HCT116 (cell line): ENCODE data around the gene MRPL47. TPM values are rescaled to one million over a fixed set of nuclear protein-coding genes. Genes with fewer than 3 reads are reported as not detected.

Experiments
- ATAC-seq: fragments of 200-7000 bp; cut with Tn5 transposase; 2 replicates; pipeline ENCODE4 v1.9.1; 2020; ENCODE audit warnings: mild to moderate bottlenecking, moderate library complexity
- BruUV-seq: library from RNA; stranded (reverse); fragments of 400-500 nt; replicated peaks from 2 replicates; lab custom pipeline; 2021; lab: Mats Ljungman, UMichigan
- CTCF ChIA-PET: fragments of 300-600 bp; sonication (Branson Sonifier 250); formaldehyde crosslinking; loops from one replicate; lab custom pipeline; 2021; ENCODE audit warnings: antibody characterized with exemption; lab: Charles Lee
- POLR2A ChIA-PET: fragments of 300-600, 350-600 bp; sonication (Branson Sonifier 250); formaldehyde crosslinking; loops from one replicate; lab custom pipeline; 2021; ENCODE audit warnings: antibody characterized with exemption; lab: Charles Lee
- RAD21 ChIA-PET, 2 experiments: fragments of 300-600 bp; sonication (Branson Sonifier 250); formaldehyde crosslinking; loops; one replicate each; lab custom pipeline; 2023; ENCODE audit warnings: low total read pairs in 2 of 2; ENCODE audit not compliant: uncharacterized antibody in 2 of 2, unreplicated experiment in 2 of 2, low non-redundant PET in 1 of 2; lab: Charles Lee
- DNase-seq: peaks from one replicate; pipeline ENCODE4 v3.0.0-alpha.2; 2010; ENCODE audit warnings: low read depth, low spot score
- H2AFZ ChIP-seq: fragments of 200-600 bp; shearing (Covaris generic), sonication (generic); 2 replicates; pipeline ENCODE4 v1.6.1; 2017; ENCODE audit warnings: low read depth, mixed run types, mixed read lengths, antibody characterized with exemption, low read length; ENCODE audit not compliant: poor library complexity, severe bottlenecking
- H3K27ac ChIP-seq: 2 replicates; pipeline ENCODE4 v1.5.1; 2012; ENCODE audit warnings: low read depth, low read length
- H3K27me3 ChIP-seq: fragments of 200-600 bp; sonication (generic); 2 replicates; pipeline ENCODE4 v1.6.1; 2016; ENCODE audit warnings: mixed run types, low read length, mixed read lengths; ENCODE audit not compliant: insufficient read depth
- H3K36me3 ChIP-seq, 2 experiments: fragments of 200-500 bp in 1 of 2; fragments of 200-600 bp in 1 of 2; sonication (Bioruptor generic) in 1 of 2; sonication (generic) in 1 of 2; 2 replicates each; pipeline versions ENCODE4 v1.5.1 to v1.6.1; 2014 to 2016; ENCODE audit warnings: low read length in 2 of 2, inconsistent platforms in 1 of 2, mixed read lengths in 1 of 2, mixed run types in 1 of 2; ENCODE audit not compliant: insufficient read depth in 2 of 2, control insufficient read depth in 1 of 2
- H3K4me1 ChIP-seq, 2 experiments: fragments of 200-600 bp in 1 of 2; sonication (generic) in 1 of 2; 2 replicates each; pipeline versions ENCODE4 v1.5.1 to v1.6.1; 2012 to 2017; ENCODE audit warnings: low read length in 2 of 2, inconsistent platforms in 1 of 2, mild to moderate bottlenecking in 1 of 2, mixed read lengths in 1 of 2, mixed run types in 1 of 2, moderate library complexity in 1 of 2; ENCODE audit not compliant: insufficient read depth in 2 of 2, control insufficient read depth in 1 of 2
- H3K4me2 ChIP-seq: fragments of 200-600 bp; sonication (generic); 2 replicates; pipeline ENCODE4 v1.6.1; 2017; ENCODE audit warnings: mixed run types, low read length, mixed read lengths
- H3K4me3 ChIP-seq, 2 experiments: fragments of 200-600 bp in 1 of 2; sonication (generic) in 1 of 2; replicated peaks in 1 of 2; 2 replicates each; pipeline ENCODE4 v1.5.1; 2011 to 2016; ENCODE audit warnings: low read length in 2 of 2, control low read depth in 1 of 2, low read depth in 1 of 2, mild to moderate bottlenecking in 1 of 2, mixed read lengths in 1 of 2, mixed run types in 1 of 2
- H3K79me2 ChIP-seq: fragments of 200-600 bp; sonication (generic); 2 replicates; pipeline ENCODE4 v1.6.1; 2017; ENCODE audit warnings: mild to moderate bottlenecking, mixed run types, low read length, moderate library complexity, mixed read lengths; ENCODE audit not compliant: insufficient read depth
- H3K9ac ChIP-seq: fragments of 200-600 bp; sonication (generic); 2 replicates; pipeline ENCODE4 v1.6.1; 2016; ENCODE audit warnings: low read length, mixed read lengths
- H3K9me2 ChIP-seq: fragments of 200-600 bp; sonication (generic), shearing (Covaris generic); 2 replicates; pipeline ENCODE4 v1.6.1; 2017; ENCODE audit warnings: mixed run types, mild to moderate bottlenecking, moderate library complexity; ENCODE audit not compliant: insufficient read depth
- H3K9me3 ChIP-seq, 2 experiments: fragments of 200-500 bp in 1 of 2; fragments of 200-600 bp in 1 of 2; sonication (Bioruptor generic) in 1 of 2; sonication (generic) in 1 of 2; 2 replicates each; pipeline ENCODE4 v1.6.1; 2014 to 2017; ENCODE audit warnings: low read length in 2 of 2, mixed read lengths in 2 of 2, inconsistent platforms in 1 of 2, low read depth in 1 of 2, mild to moderate bottlenecking in 1 of 2, mixed run types in 1 of 2, moderate library complexity in 1 of 2; ENCODE audit not compliant: control insufficient read depth in 1 of 2, insufficient read depth in 1 of 2
- H4K20me1 ChIP-seq: fragments of 200-600 bp; sonication (generic), shearing (Covaris generic); 2 replicates; pipeline ENCODE4 v1.6.1; 2017; ENCODE audit warnings: mixed run types, mild to moderate bottlenecking, moderate library complexity; ENCODE audit not compliant: insufficient read depth
- CBX3 ChIP-seq: IDR thresholded peaks from 2 replicates; pipeline ENCODE4 v1.6.1; 2012; ENCODE audit warnings: low read depth
- ELF1 ChIP-seq: IDR thresholded peaks from 2 replicates; pipeline ENCODE4 v1.6.1; 2012; ENCODE audit warnings: low read depth, borderline replicate concordance
- EZH2phosphoT487 ChIP-seq: fragments of 200-600 bp; IDR thresholded peaks from 2 replicates; pipeline ENCODE4 v1.6.1; 2018; ENCODE audit warnings: antibody characterized with exemption, borderline replicate concordance
- FOSL1 ChIP-seq: IDR thresholded peaks from 2 replicates; pipeline ENCODE4 v1.6.1; 2012; ENCODE audit warnings: low read depth
- SIN3A ChIP-seq: IDR thresholded peaks from 2 replicates; pipeline ENCODE4 v1.6.1; 2012; ENCODE audit warnings: low read depth
- TCF7L2 ChIP-seq: IDR thresholded peaks from 2 replicates; pipeline ENCODE4 v1.7.0; 2011; ENCODE audit warnings: borderline replicate concordance, inconsistent platforms; ENCODE audit not compliant: insufficient read depth, insufficient read length; ENCODE audit errors: extremely low read depth
- YY1 ChIP-seq: IDR thresholded peaks from 2 replicates; pipeline ENCODE4 v1.6.1; 2011; ENCODE audit warnings: low read length, low read depth, moderate library complexity, mild to moderate bottlenecking; ENCODE audit not compliant: insufficient replicate concordance; ENCODE audit errors: extremely low read depth
- ZFX ChIP-seq: fragments of 450-650 bp; IDR thresholded peaks from 2 replicates; pipeline ENCODE4 v1.6.1; 2017
- intact Hi-C: fragments of 100-400 bp; cut with micrococcal nuclease; formaldehyde crosslinking; loops from 2 replicates; pipeline ENCODE4 v1.10.0; 2022
- total RNA-seq: library from RNA; stranded (reverse); gene quantifications from one replicate; pipeline ENCODE4 v1.2.1, GENCODE V29; 2021; ENCODE audit not compliant: unreplicated experiment
- TF ChIP-seq, protein P1 (sequence below): IDR thresholded peaks from 2 replicates; pipeline ENCODE4 v1.6.1; 2012; ENCODE audit warnings: low read depth
- TF ChIP-seq, protein P2 (sequence below): IDR thresholded peaks from 2 replicates; pipeline ENCODE4 v1.6.1; 2012

Gene MRPL47
- total RNA-seq, 1 experiment from 2014 or later = 52.3 TPM

DNA sequence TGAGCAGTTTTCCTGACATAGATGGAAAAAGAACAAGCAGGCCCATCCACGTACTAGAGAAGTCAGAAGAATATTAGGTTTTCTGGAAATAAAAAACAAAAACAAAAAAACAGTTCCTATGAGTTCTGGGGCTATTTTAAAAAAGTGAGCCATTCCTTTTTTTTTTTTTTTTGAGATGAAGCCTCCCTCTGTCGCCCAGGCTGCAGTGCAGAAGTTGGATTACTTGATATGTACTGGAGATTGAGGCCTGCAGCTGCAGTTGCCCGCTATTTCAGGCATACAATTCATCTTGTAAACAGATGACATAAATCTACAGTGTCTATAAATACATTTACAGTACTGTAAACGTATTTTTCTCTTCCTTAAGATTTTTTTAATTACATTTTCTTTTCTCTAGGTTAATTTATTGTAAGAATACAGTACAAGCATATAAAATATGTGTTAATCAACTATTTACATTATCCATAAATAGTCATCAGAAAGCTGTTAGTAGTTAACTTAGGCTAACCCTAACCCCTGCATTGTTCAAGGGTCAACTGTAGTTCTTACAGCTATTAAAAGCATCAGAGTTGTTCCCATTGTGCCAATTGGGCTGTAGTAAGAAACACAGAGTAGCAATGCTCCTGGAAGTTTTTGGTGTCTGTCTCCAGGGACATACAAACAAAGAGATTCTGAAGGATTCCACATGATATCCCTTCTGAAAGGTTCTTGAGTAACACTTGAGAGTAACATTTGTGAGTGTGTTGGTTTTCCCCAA is 52.9 kb downstream of the MRPL47 start:
- no peak for DNase-seq
- Histone ChIP-seq H2AFZ (no peak overlapping the region), H3K4me1 (no peaks in the 10 kb centered on the region), H4K20me1 (no peaks in the 10 kb centered on the region), H3K4me3 (no peak overlapping the region), H3K79me2 (no peaks in the 10 kb centered on the region), H3K4me2 (no peak overlapping the region), H3K9me3 (no peaks in the 10 kb centered on the region), H3K9ac (no peak overlapping the region), H3K9me2 (no peaks in the 10 kb centered on the region), H3K36me3 (no peaks in the 10 kb centered on the region), H3K27ac (no peak overlapping the region), H3K27me3 (no peaks in the 10 kb centered on the region)
- intact Hi-C loops = no loop called here
- POLR2A ChIA-PET = no interaction called here
- ATAC-seq = no peak
- RAD21 ChIA-PET = no interaction called here
- BruUV-seq = no TSS peak
- TF ChIP-seq ZFX (no peak), TCF7L2 (no peak), YY1 (no peak), FOSL1 (no peak), ELF1 (no peak), EZH2phosphoT487 (no peak), CBX3 (no peak), SIN3A (no peak)
- TF ChIP-seq, protein P1, sequence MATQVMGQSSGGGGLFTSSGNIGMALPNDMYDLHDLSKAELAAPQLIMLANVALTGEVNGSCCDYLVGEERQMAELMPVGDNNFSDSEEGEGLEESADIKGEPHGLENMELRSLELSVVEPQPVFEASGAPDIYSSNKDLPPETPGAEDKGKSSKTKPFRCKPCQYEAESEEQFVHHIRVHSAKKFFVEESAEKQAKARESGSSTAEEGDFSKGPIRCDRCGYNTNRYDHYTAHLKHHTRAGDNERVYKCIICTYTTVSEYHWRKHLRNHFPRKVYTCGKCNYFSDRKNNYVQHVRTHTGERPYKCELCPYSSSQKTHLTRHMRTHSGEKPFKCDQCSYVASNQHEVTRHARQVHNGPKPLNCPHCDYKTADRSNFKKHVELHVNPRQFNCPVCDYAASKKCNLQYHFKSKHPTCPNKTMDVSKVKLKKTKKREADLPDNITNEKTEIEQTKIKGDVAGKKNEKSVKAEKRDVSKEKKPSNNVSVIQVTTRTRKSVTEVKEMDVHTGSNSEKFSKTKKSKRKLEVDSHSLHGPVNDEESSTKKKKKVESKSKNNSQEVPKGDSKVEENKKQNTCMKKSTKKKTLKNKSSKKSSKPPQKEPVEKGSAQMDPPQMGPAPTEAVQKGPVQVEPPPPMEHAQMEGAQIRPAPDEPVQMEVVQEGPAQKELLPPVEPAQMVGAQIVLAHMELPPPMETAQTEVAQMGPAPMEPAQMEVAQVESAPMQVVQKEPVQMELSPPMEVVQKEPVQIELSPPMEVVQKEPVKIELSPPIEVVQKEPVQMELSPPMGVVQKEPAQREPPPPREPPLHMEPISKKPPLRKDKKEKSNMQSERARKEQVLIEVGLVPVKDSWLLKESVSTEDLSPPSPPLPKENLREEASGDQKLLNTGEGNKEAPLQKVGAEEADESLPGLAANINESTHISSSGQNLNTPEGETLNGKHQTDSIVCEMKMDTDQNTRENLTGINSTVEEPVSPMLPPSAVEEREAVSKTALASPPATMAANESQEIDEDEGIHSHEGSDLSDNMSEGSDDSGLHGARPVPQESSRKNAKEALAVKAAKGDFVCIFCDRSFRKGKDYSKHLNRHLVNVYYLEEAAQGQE = no peak
- TF ChIP-seq, protein P2, sequence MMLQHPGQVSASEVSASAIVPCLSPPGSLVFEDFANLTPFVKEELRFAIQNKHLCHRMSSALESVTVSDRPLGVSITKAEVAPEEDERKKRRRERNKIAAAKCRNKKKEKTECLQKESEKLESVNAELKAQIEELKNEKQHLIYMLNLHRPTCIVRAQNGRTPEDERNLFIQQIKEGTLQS = no peak
- CTCF ChIA-PET = no interaction called here
